ENCODE measurements around the gene GSTM5.
A peak's percentile ranks its signal among the peaks of the same experiment; 100 is the strongest.
"Not testable (repeated sequence)": the region's sequence is repeated elsewhere in the genome, so short reads cannot be mapped to it uniquely, and the experiment has no call there.

GSTM5 gene

DNA sequence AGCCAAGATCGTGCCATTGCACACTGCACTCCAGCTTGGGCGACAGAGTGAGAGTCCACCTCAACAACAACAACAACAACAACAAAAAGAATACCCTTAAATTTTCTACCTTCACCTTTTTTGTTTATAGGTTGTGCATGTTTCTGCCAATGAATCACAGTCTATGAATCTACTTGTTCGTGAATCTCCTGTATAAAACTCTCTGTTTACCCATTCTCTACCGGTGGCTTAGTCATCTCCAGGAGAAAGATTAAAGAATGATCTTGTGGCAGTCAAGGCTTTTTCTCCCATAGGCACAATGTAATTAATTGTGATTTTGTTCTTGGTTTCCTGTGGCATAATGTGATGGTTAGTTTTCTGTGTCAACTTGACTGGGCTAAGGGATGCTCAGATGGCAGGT is 14.2 kb upstream of the GSTM5 start:
- DNase-seq, result not testable (repeated sequence)

DNA sequence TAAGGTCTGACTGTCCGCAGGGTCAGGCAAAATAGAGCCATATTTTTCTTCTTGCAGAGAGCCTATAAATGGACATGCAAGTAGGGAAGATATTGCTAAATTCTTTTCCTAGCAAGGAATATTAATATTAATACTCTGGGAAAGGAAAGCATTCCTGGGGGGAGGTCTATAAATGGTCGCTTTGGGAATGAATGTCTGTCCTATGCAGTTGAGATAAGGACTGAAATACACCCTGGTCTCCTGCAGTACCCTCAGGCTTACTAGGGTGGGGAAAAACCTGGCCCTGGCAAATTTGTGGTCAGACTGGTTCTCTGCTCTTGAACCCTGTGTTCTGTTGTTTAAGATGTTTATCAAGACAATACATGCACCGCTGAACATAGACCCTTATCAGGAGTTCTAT is 9.1 kb upstream of the GSTM5 start:
- DNase-seq, result not testable (repeated sequence)

DNA sequence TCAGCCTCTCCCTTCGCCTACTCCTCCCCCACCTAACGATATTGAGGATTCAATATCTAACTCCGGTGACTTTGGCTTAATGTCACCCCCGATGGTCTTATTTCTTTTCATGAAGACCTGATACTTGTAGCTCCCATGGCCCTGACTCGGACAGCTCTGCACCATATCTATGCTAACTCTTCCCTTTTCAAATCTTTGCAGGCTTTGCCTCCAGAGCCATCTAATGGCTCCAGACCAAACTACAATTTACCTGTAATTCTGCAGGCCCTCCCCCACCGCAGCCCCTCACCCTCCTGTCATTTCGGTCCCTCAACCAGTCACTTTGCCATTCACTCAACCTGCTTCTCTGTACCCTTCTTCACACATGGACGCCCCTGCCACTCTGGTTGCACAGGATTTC is 7.9 kb upstream of the GSTM5 start:
- no peak for DNase-seq

DNA sequence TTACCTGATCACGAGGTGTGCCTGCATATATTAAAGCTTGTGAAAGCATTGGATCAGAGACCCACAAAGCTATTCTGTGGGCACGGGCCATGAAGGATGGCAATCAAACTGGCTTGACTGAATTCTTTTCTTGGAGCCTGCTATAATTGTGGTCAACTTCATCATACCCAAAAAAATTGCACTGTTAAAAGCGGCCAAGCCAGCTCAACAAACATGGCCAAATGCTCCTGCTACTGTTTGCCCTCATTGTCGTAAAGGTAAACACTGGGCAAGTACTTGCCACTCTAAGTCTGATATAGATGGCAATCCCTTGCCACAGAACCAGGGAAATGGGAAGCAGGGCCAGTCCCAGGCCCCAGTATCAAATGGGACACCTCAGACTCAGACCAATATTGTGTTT is 6.6 kb upstream of the GSTM5 start:
- no peak for DNase-seq

DNA sequence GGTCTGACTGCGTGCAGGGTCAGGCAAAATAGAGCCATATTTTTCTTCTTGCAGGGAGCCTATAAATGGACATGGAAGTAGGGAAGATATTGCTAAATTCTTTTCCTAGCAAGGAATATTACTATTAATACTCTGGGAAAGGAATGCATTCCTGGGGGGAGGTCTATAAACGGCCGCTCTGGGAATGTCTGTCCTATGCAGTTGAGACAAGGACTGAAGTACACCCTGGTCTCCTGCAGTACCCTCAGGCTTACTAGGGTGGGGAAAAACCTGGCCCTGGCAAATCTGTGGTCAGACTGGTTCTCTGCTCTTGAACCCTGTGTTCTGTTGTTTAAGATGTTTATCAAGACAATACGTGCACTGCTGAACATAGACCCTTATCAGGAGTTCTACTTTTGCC is 3.1 kb upstream of the GSTM5 start:
- DNase-seq, result not testable (repeated sequence)

DNA sequence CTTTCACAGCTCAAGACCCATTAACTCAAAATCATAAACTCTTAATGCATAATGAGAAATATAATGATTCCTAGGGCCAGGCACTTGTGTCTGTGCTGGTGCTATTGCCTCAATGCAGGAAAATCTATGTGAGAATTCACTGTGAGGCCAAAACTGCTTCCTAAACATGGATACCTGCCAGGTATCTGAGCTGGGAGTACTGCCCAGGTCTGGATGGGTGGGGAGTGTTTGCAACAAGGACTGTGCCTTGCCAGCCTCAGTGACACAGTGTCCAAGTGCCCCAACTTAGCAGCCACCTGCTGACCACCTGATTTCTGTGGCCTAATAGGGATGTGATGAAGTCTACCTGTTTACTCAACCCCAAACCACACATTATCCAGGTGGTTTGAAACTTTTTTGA is 2.2 kb upstream of the GSTM5 start:
- DNase-seq, result not testable (repeated sequence)

GRCh38 chr1:109712321-109712864 is 342 bp downstream of the GSTM5 start:
- no peak for DNase-seq

- no peak for DNase-seq
Measured at GRCh38 chr1:109713636-109714035, 1.6 kb downstream of the GSTM5 start.

GRCh38 chr1:109714661-109715372 is 2.8 kb downstream of the GSTM5 start:
- DNase-seq, result no peak

DNA sequence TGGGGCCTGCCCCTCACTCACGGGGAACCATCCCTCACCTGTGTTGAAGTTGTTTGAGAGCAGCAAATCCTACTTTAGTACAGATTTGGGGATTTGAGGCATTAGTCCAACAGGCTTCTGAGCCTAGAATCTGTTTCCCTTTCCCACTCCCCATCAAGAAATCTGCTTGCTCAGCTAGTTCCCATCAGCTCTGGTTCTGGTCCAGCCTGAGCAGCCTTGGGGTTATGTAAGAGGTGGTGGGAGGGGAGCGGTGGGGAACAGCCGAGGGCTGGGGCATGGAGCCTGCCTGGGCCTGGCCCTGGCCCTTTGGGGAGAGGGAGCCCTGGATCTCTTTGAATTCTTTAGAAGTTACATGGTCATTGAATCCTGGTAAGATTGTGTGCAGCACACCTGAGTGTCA is 4.1 kb downstream of the GSTM5 start:
- no peak for DNase-seq

DNA sequence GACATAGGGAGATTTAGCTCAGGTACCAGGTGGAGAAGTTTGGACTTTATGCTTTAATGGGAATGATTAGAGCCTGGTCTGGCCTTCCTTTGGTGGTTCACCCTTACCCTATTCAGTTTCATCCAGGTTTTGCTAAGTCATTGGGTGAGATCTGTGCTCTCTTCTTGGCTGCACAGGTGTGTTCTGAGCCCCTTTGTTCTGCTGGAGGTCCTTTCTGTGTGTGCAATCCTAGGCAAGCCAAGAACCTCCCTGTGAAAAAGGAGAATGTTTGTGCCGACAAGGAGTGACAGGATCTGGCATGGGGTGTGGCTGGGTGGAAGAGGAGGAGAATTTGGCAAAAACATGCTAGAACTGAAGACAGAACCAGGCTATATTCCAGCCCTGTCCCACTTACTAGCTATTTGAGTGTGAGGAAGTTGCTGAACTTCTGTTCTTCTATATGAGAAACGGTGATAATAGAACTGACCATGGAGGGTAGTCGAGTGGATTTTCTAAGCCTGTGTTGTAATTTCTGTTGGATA is 4.6 kb downstream of the GSTM5 start:
- DNase-seq, result no peak

- DNase-seq, result no peak
Measured at GRCh38 chr1:109717729-109718128, 5.7 kb downstream of the GSTM5 start.

- no peak for DNase-seq
Measured at GRCh38 chr1:109718495-109718894, 6.4 kb downstream of the GSTM5 start.

- peak in 1 of 5 experiments; percentile 13 for DNase-seq
Measured at GRCh38 chr1:109719337-109719837, 7.3 kb downstream of the GSTM5 start.

GRCh38 chr1:109721042-109721441 is 9.0 kb downstream of the GSTM5 start:
- no peak for DNase-seq

DNA sequence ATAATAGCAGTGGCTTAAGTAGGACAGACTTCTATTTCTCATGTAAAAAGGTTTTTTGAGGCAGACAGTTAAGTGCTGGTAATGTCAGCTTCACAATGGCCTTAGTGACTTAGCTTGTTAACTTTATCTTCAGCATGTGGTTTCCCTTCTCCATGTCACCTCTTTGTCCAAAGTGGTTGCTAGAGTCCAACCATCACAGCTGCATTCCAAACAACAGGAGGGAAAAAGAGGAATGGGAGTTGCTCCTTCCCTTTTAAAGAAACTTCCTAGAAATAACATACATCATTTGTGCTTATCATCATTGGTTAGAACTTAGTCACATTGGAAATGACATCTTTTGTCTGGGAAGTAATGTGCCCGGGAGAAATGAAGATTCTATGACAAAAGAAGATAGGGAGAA is 9.9 kb downstream of the GSTM5 start:
- no peak for DNase-seq

DNA sequence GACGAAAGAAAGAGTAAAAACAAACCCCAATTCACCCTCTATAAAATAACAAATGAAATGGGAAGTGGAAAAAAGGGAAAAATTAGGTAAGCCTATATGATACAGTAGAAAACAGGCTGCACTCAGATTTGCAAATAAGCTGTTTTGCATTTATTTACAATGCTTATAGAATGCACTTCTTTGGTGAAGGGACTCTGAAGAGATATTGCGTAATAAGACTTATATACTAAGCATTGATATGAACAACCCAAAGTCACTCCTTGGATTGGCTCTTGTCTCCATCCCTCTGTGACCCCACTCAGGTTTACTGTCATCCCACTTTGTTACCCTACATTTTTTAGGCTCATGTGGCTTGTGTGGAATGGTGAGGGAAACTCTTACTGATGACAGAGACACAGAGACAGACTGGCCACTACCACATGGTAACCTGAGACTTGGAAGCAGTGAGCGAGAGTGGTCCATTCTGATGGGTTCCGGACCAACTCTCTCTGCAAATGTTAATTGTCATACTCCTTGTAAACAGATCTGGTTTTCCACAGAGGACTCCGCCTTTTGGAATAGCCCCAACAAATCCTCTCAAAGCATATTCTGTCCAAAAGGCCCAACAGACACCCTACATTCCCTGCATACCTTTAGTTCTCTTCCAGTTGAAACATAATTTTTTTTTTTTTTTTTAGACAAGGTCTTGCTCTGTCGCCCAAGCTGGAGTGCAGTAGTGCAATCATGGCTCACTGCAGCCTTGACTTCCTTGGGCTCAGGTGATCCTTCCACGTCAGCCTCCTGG is 11.0 kb downstream of the GSTM5 start:
- DNase-seq, result no peak

GRCh38 chr1:109724933-109725332 is 12.9 kb downstream of the GSTM5 start:
- DNase-seq, result no peak

- DNase-seq, result no peak
Measured at GRCh38 chr1:109725510-109725909, 13.5 kb downstream of the GSTM5 start.

GRCh38 chr1:109726007-109726406 is 14.0 kb downstream of the GSTM5 start:
- DNase-seq, result no peak

DNA sequence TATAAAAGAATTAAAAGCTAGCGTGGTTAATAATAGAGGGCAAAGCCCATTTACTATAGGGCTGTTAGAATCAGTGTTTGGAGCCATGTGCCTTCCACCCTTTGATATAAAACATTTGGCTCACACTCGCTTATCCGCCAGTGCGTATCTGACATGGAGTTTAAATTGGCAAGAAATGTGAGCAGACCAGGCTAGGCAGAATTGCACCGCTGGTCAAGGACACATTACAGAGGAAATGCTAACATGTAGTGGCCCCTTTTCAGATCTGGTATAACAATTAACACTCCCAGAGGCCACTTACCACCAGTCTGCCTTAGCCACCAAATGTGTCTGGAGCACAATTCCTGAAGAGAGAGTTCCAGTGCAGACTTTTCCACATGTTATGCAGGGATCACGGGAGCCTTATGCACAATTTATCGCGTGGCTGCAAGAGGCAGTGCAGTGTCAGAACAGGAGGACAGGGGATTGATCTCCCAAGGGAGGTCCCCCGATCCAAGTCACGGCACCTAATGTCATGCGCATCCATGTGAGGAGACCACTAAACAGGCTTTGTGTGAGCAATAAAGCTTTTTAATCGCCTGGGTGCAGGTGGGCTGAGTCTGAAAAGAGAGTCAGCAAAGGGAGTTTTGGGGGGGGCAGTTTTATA is 14.8 kb downstream of the GSTM5 start:
- no peak for DNase-seq

DNA sequence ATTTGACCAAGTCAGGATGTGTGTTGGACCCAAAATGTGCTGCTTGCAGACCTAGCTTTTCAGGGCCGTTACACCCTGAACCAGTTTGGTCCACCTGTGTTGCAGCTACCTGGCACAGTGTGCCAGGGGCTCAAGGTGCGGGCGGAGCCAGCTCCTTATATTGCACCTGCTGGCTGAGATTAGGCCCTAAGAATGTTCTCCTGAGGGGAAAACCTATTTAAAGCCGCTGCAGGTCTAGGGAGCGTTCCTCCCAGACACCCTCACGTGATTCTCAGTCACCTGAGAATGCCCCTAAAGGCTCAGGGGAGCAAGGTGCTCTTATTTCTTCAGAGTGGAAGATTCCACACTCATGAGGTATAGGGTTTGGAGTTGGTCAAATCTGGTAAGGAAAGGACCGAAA is 16.8 kb downstream of the GSTM5 start:
- DNase-seq, result no peak

- DNase-seq, result no peak
Measured at GRCh38 chr1:109730666-109731065, 18.6 kb downstream of the GSTM5 start.
